ENCODE data around the gene KRTAP10-1. TPM values are rescaled to one million over a fixed set of nuclear protein-coding genes. Genes with fewer than 3 reads are reported as not detected.

The KRTAP10-1 gene
- total RNA-seq, 1 donor from 2014 or later = not detected

DNA sequence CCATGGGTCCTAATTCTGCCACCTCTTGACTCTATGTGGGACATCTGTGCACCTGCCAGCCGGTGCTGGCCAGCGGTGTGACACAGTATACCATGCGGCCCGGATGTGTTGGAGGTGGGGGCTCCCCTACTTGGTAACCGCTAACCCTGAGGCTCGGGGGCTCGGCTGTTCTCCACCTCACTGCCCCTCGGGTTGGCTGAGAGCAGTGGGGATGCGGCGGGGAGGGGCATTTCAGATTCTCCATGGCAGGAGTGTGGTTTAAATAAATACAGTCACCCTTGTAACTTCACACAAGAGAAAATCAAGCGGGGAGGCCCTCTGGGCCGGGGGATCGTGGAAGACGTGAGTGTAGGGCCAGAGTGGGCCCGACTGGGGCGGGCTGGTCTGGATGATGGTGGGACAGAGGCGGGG lies 11.0 kb downstream of the KRTAP10-1 start:
- Histone ChIP-seq H3K36me3 (ENCODE audit: control insufficient read depth, insufficient read depth, low read length) (no peaks in the 10 kb centered on the region), H3K4me3 (ENCODE audit: low read depth, low read length) (no peak overlapping the region), H3K27me3 (ENCODE audit: control insufficient read depth, insufficient read depth, low read length) (no peaks in the 10 kb centered on the region)
- TF ChIP-seq, protein P1, sequence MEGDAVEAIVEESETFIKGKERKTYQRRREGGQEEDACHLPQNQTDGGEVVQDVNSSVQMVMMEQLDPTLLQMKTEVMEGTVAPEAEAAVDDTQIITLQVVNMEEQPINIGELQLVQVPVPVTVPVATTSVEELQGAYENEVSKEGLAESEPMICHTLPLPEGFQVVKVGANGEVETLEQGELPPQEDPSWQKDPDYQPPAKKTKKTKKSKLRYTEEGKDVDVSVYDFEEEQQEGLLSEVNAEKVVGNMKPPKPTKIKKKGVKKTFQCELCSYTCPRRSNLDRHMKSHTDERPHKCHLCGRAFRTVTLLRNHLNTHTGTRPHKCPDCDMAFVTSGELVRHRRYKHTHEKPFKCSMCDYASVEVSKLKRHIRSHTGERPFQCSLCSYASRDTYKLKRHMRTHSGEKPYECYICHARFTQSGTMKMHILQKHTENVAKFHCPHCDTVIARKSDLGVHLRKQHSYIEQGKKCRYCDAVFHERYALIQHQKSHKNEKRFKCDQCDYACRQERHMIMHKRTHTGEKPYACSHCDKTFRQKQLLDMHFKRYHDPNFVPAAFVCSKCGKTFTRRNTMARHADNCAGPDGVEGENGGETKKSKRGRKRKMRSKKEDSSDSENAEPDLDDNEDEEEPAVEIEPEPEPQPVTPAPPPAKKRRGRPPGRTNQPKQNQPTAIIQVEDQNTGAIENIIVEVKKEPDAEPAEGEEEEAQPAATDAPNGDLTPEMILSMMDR (IDR thresholded peaks at IDR 0.05; ENCODE audit: insufficient read depth, low read length, poor library complexity, severe bottlenecking) = no peak
- no peak for DNase-seq (ENCODE audit: low read depth)

DNA sequence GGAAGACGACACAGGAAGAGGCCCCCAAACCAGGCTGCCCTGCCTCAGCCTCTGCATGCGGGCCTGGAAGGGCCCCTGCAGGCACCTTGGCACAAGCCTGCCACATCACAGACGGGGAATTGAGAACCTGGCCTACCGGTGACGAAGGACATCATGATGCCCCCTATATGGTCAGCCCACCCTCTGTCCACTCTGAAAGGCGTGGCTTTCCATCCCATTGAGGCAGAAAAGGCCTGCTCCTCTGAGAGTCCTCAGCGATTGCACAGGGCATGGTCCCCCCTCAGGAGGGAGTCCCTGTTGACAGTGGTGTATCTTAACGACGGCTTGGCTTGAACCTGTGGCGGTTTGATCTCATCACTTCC lies 11.4 kb downstream of the KRTAP10-1 start:
- H3K36me3 ChIP-seq (ENCODE audit: control insufficient read depth, insufficient read depth, low read length) = no peaks in the 10 kb centered on the region
- no peak overlapping the region for H3K4me3 ChIP-seq (ENCODE audit: low read depth, low read length)
- TF ChIP-seq, protein P1 (IDR thresholded peaks at IDR 0.05; ENCODE audit: insufficient read depth, low read length, poor library complexity, severe bottlenecking) = no peak
- H3K27me3 ChIP-seq (ENCODE audit: control insufficient read depth, insufficient read depth, low read length) = no peaks in the 10 kb centered on the region
- DNase-seq (ENCODE audit: low read depth) = no peak

DNA sequence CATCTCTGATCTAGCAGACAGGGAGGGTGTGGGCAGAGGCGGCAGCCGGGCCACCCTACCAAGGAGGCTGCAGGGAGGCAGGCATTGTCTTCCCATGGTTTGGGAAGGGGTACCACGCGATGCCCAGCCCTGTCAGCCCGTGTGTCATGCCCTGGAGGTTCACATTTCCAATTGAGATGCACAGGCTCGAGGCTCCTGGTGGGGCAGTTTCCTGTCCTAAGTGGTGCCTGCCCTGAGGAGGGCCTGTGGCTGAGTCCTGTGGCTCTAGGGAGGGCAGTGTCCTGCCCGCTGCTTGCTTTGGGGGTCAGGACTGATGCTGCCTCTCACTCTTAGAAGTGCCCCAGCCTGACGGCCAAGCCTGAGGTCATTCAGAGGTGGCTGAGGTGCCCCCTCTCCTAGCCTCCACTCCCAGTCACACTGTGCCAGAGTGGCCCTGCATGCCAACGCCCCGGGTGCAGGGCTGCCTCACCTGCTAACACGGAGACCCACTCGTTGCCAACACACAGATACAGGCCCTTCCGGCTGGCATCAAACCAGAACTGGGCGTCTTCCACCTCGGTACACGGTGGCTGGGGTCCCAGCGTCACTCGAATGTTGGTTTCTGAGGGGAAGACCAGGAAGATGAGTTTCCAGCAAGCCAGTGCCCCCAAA lies 11.9 kb downstream of the KRTAP10-1 start:
- H3K4me3 ChIP-seq (ENCODE audit: low read depth, low read length) = no peak overlapping the region
- TF ChIP-seq, protein P1 (IDR thresholded peaks at IDR 0.05; ENCODE audit: insufficient read depth, low read length, poor library complexity, severe bottlenecking) = no peak
- DNase-seq (ENCODE audit: low read depth) = no peak

DNA sequence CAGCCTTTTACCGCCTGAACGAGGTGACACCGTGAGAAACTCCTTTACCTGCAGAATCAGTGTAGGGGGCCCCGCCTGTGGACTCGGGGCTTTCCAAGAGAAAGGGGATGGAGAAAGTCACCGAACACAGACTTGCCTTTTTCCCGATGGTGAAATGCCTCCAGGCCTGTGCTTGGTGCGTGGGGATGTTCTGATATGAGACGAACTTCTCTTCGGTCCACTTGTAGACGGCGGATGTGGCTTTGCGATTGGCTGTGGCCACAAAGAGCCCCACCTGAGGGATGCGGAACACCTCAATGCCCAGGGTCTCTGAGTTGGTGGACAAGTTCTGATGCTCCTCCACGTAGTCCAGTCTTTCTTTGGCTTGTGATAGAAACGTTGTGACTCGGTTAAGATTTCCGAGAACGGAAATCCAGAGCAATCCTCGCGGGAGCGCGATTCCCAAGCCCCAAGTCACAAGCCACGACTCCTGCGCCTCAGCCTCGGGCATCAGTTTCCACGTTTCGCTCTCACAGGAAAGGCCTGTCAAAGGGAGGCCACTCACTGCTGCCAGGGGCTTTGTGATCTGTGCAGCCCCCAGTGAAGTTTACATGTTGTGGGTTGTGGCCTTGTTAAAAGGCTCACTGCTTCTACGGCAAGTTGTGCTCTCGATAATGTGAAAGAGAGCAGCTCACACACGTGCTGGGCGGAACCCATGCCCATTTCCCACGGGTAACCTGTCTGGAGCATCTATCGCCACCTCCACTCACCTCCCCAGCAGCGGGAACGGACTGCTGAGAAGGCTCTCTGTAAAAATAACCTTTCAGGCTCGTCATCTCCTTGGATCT lies 12.6 kb downstream of the KRTAP10-1 start:
- no peaks in the 10 kb centered on the region for H3K27me3 ChIP-seq (ENCODE audit: control insufficient read depth, insufficient read depth, low read length)
- H3K4me3 ChIP-seq (ENCODE audit: low read depth, low read length) = no peak overlapping the region
- no peak for DNase-seq (ENCODE audit: low read depth)
- TF ChIP-seq, protein P1 (IDR thresholded peaks at IDR 0.05; ENCODE audit: insufficient read depth, low read length, poor library complexity, severe bottlenecking) = no peak
- no peaks in the 10 kb centered on the region for H3K36me3 ChIP-seq (ENCODE audit: control insufficient read depth, insufficient read depth, low read length)

More for the DNA sequence above, 11.9 kb downstream of the KRTAP10-1 start:
- Histone ChIP-seq H3K27me3 (ENCODE audit: control insufficient read depth, insufficient read depth, low read length) (no peaks in the 10 kb centered on the region), H3K36me3 (ENCODE audit: control insufficient read depth, insufficient read depth, low read length) (no peaks in the 10 kb centered on the region)

DNA sequence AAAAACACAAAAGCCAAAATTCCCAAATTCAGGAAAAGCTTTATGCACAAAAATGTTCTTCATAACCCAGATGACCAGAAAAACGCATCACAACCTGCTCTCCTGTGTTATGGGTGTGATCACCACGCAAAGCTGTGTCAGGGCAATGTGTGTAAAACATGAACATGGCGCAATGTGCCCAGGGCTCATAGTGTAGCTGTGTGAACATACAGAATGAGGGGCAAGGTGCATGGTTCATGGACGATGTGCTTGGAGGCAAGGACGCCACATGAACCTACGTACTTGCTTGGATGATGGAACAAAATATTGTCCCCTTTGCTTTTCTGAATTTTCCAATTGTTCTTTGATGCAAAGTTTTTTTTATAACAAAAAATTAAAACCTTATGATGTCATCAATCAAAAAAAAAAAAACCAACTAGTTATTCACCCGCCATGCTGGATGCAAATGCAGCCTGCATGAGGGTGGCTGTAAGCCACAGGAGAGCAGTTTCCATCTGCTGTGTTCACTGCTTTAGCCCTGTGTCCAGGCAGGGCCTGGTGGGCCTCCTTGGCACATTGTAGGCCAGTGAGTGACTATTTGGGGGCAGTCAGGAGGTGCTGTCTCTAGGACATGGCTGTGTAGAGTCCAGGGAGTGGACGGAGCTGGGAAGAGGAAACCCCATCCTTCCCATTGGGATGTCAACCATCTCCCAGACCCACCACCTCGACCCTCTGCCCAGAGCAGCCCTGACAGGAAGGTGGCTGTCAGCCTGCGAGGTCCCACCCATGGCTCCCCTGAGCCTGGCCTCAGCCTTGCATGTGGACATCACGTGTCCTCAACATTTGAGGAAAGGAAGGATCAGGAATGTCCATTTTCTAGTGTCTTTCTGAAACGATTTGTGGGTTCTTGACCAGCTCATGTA lies 13.6 kb downstream of the KRTAP10-1 start:
- TF ChIP-seq, protein P1 (IDR thresholded peaks at IDR 0.05; ENCODE audit: insufficient read depth, low read length, poor library complexity, severe bottlenecking) = no peak
- no peak for DNase-seq (ENCODE audit: low read depth)
- Histone ChIP-seq H3K27me3 (ENCODE audit: control insufficient read depth, insufficient read depth, low read length) (no peaks in the 10 kb centered on the region), H3K36me3 (ENCODE audit: control insufficient read depth, insufficient read depth, low read length) (no peaks in the 10 kb centered on the region), H3K4me3 (ENCODE audit: low read depth, low read length) (no peak overlapping the region)
